SK-N-SH treated with all-trans-retinoic acid at 6 μM for 48 hours (cell line): Measurements from ENCODE around the gene ANK2.

Experiments used
- ATAC-seq: fragments of 200-7000 bp; cut with Tn5 transposase; 3 replicates; pipeline ENCODE4 v1.9.1; 2020; ENCODE audit warnings: mild to moderate bottlenecking, moderate library complexity
- ARNTL ChIP-seq: fragments of 450-650 bp; formaldehyde crosslinking; IDR thresholded peaks from 2 replicates; pipeline ENCODE4 v1.5.0; 2020; ENCODE audit warnings: low read depth, mild to moderate bottlenecking, moderate library complexity, borderline replicate concordance
- BACH2 ChIP-seq: fragments of 250-450 bp; sonication (Bioruptor Pico); IDR thresholded peaks from 2 replicates; pipeline ENCODE4 v1.9.0; 2021; ENCODE audit warnings: mild to moderate bottlenecking, borderline replicate concordance
- CSDC2 ChIP-seq: fragments of 250-450 bp; sonication (Bioruptor Pico); IDR thresholded peaks from 2 replicates; pipeline ENCODE4 v1.5.0; 2020; ENCODE audit warnings: mild to moderate bottlenecking, moderate library complexity
- ESRRG ChIP-seq: fragments of 250-450 bp; sonication (Bioruptor Pico); IDR thresholded peaks from 2 replicates; pipeline ENCODE4 v1.6.1; 2021; ENCODE audit warnings: mild to moderate bottlenecking
- GLIS3 ChIP-seq: fragments of 250-450 bp; sonication (Bioruptor Pico); IDR thresholded peaks from 2 replicates; pipeline ENCODE4 v1.5.0; 2020; ENCODE audit warnings: mild to moderate bottlenecking, moderate library complexity
- ISL1 ChIP-seq: fragments of 250-450 bp; sonication (Bioruptor Pico); IDR thresholded peaks from 2 replicates; pipeline ENCODE4 v2.1.2; 2022; ENCODE audit warnings: mild to moderate bottlenecking, moderate library complexity
- OSR1 ChIP-seq: fragments of 250-450 bp; sonication (Bioruptor Pico); IDR thresholded peaks from 2 replicates; pipeline ENCODE4 v1.8.0; 2022; ENCODE audit warnings: moderate library complexity, mild to moderate bottlenecking, inconsistent platforms
- PATZ1 ChIP-seq: fragments of 250-450 bp; sonication (Bioruptor Pico); IDR thresholded peaks from 2 replicates; pipeline ENCODE4 v1.8.0; 2020; ENCODE audit warnings: mild to moderate bottlenecking, moderate library complexity, borderline replicate concordance
- PPARA ChIP-seq: fragments of 250-450 bp; sonication (Bioruptor Pico); IDR thresholded peaks from 2 replicates; pipeline ENCODE4 v1.5.0; 2020; ENCODE audit warnings: mild to moderate bottlenecking, borderline replicate concordance
- RARB ChIP-seq: fragments of 250-450 bp; sonication (Bioruptor Pico); IDR thresholded peaks from 2 replicates; pipeline ENCODE4 v1.8.0; 2021; ENCODE audit warnings: mild to moderate bottlenecking, moderate library complexity
- SNAI2 ChIP-seq: fragments of 250-450 bp; sonication (Bioruptor Pico); IDR thresholded peaks from 2 replicates; pipeline ENCODE4 v1.5.0; 2020; ENCODE audit warnings: mild to moderate bottlenecking, moderate library complexity
- TCF4 ChIP-seq: fragments of 250-450 bp; sonication (Bioruptor Pico); IDR thresholded peaks from 2 replicates; pipeline ENCODE4 v1.8.0; 2021; ENCODE audit warnings: mild to moderate bottlenecking, moderate library complexity, borderline replicate concordance
- TOX ChIP-seq: fragments of 250-450 bp; sonication (Bioruptor Pico); IDR thresholded peaks from 2 replicates; pipeline ENCODE4 v1.8.0; 2021; ENCODE audit warnings: mild to moderate bottlenecking, moderate library complexity, borderline replicate concordance
- ZC3H10 ChIP-seq: fragments of 250-450 bp; sonication (Bioruptor Pico); IDR thresholded peaks from 2 replicates; pipeline ENCODE4 v1.5.1; 2021; ENCODE audit warnings: mild to moderate bottlenecking, moderate library complexity
- ZFP3 ChIP-seq: fragments of 250-450 bp; sonication (Bioruptor Pico); IDR thresholded peaks from 2 replicates; pipeline ENCODE4 v1.5.0; 2020; ENCODE audit warnings: mild to moderate bottlenecking, moderate library complexity
- ZFP30 ChIP-seq: fragments of 450-650 bp; formaldehyde crosslinking; IDR thresholded peaks from 2 replicates; pipeline ENCODE4 v1.5.0; 2022; ENCODE audit warnings: mild to moderate bottlenecking, moderate library complexity
- ZNF565 ChIP-seq: fragments of 450-650 bp; formaldehyde crosslinking; conservative IDR thresholded peaks from 2 replicates; pipeline ENCODE4 v1.5.0; 2020; ENCODE audit warnings: low read depth, mild to moderate bottlenecking, moderate library complexity
- ZNF70 ChIP-seq: fragments of 450-650 bp; formaldehyde crosslinking; IDR thresholded peaks from 2 replicates; pipeline ENCODE4 v1.5.0; 2020; ENCODE audit warnings: mild to moderate bottlenecking, moderate library complexity
- ZNF8 ChIP-seq: fragments of 450-650 bp; formaldehyde crosslinking; IDR thresholded peaks from 2 replicates; pipeline ENCODE4 v1.5.0; 2020; ENCODE audit warnings: mild to moderate bottlenecking, moderate library complexity
- TF ChIP-seq, protein P1 (sequence below): fragments of 250-450 bp; sonication (Bioruptor Pico); IDR thresholded peaks from 2 replicates; pipeline ENCODE4 v1.8.0; 2021; ENCODE audit warnings: low read depth, mild to moderate bottlenecking, moderate library complexity, borderline replicate concordance
- TF ChIP-seq, protein P2 (sequence below): fragments of 250-450 bp; sonication (Bioruptor Pico); IDR thresholded peaks from 2 replicates; pipeline ENCODE4 v1.5.1; 2021; ENCODE audit warnings: mild to moderate bottlenecking, moderate library complexity
- TF ChIP-seq, protein P3 (sequence below): fragments of 250-450 bp; sonication (Bioruptor Pico); IDR thresholded peaks from 2 replicates; pipeline ENCODE4 v1.5.1; 2020; ENCODE audit warnings: low read depth, mild to moderate bottlenecking, moderate library complexity
- TF ChIP-seq, protein P4 (sequence below): fragments of 250-450 bp; sonication (Bioruptor Pico); IDR thresholded peaks from 2 replicates; pipeline ENCODE4 v1.5.0; 2020; ENCODE audit warnings: mild to moderate bottlenecking, moderate library complexity

ANK2 gene

DNA sequence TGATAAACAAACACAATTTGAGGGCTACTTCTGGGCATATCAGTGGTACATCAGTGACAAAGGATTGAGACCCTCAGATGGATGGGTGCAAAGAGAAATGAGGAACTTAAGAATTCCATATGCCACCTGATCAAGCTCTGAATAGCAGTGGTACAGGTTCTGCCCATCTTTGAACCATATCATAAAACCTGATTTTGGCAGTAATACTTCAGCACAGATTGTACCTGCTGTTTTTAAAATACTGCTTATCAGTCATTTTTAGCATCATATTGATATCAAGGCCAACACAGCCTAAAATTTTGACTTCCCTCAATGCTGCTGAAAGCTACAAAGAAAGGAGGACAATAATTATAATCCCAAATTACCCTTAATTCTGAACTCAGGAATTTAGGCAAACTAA is 41.5 kb downstream of the ANK2 start (continued):
- TF ChIP-seq, protein P1, sequence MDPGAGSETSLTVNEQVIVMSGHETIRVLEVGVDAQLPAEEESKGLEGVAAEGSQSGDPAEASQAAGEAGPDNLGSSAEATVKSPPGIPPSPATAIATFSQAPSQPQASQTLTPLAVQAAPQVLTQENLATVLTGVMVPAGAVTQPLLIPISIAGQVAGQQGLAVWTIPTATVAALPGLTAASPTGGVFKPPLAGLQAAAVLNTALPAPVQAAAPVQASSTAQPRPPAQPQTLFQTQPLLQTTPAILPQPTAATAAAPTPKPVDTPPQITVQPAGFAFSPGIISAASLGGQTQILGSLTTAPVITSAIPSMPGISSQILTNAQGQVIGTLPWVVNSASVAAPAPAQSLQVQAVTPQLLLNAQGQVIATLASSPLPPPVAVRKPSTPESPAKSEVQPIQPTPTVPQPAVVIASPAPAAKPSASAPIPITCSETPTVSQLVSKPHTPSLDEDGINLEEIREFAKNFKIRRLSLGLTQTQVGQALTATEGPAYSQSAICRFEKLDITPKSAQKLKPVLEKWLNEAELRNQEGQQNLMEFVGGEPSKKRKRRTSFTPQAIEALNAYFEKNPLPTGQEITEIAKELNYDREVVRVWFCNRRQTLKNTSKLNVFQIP (CRISPR knock-in tag): no peak
- no peak for TF ChIP-seq PPARA
- TF ChIP-seq ZNF70 (CRISPR knock-in tag): no peak
- TF ChIP-seq TOX (CRISPR knock-in tag): no peak
- TF ChIP-seq ZFP3 (CRISPR knock-in tag): no peak
- TF ChIP-seq, protein P2, sequence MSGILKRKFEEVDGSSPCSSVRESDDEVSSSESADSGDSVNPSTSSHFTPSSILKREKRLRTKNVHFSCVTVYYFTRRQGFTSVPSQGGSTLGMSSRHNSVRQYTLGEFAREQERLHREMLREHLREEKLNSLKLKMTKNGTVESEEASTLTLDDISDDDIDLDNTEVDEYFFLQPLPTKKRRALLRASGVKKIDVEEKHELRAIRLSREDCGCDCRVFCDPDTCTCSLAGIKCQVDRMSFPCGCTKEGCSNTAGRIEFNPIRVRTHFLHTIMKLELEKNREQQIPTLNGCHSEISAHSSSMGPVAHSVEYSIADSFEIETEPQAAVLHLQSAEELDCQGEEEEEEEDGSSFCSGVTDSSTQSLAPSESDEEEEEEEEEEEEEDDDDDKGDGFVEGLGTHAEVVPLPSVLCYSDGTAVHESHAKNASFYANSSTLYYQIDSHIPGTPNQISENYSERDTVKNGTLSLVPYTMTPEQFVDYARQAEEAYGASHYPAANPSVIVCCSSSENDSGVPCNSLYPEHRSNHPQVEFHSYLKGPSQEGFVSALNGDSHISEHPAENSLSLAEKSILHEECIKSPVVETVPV (CRISPR knock-in tag): no peak
- TF ChIP-seq OSR1 (CRISPR knock-in tag): no peak
- no peak for TF ChIP-seq ISL1 (CRISPR knock-in tag)
- TF ChIP-seq BACH2 (CRISPR knock-in tag): no peak

- TF ChIP-seq PPARA: no peak
- TF ChIP-seq ESRRG (CRISPR knock-in tag): 0 out of 2 replicates have a peak, but pooled peaks have one; percentile 12
- no peak for TF ChIP-seq ZNF70 (CRISPR knock-in tag)
- no peak for TF ChIP-seq ZFP30 (CRISPR knock-in tag)
- TF ChIP-seq ISL1 (CRISPR knock-in tag): 0 out of 2 replicates have a peak, but pooled peaks have one; percentile 4
- TF ChIP-seq, protein P1 (CRISPR knock-in tag): no peak
- TF ChIP-seq BACH2 (CRISPR knock-in tag): no peak
- TF ChIP-seq, protein P3, sequence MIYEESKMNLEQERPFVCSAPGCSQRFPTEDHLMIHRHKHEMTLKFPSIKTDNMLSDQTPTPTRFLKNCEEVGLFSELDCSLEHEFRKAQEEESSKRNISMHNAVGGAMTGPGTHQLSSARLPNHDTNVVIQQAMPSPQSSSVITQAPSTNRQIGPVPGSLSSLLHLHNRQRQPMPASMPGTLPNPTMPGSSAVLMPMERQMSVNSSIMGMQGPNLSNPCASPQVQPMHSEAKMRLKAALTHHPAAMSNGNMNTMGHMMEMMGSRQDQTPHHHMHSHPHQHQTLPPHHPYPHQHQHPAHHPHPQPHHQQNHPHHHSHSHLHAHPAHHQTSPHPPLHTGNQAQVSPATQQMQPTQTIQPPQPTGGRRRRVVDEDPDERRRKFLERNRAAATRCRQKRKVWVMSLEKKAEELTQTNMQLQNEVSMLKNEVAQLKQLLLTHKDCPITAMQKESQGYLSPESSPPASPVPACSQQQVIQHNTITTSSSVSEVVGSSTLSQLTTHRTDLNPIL: no peak
- TF ChIP-seq TCF4 (CRISPR knock-in tag): no peak
- TF ChIP-seq PATZ1 (CRISPR knock-in tag): no peak
- TF ChIP-seq CSDC2 (CRISPR knock-in tag): no peak
- TF ChIP-seq, protein P2 (CRISPR knock-in tag): no peak
- TF ChIP-seq ZFP3 (CRISPR knock-in tag): no peak
- TF ChIP-seq ZNF565 (CRISPR knock-in tag): no peak
- TF ChIP-seq OSR1 (CRISPR knock-in tag): no peak
- no peak for TF ChIP-seq SNAI2 (CRISPR knock-in tag)
- peak; percentile 26; the same call in 1 of the 2 replicates for TF ChIP-seq ARNTL
- no peak for TF ChIP-seq TOX (CRISPR knock-in tag)
- peak; percentile 19; the same call in 1 of the 2 replicates for TF ChIP-seq ZNF8 (CRISPR knock-in tag)
- TF ChIP-seq GLIS3: no peak
- TF ChIP-seq, protein P4, sequence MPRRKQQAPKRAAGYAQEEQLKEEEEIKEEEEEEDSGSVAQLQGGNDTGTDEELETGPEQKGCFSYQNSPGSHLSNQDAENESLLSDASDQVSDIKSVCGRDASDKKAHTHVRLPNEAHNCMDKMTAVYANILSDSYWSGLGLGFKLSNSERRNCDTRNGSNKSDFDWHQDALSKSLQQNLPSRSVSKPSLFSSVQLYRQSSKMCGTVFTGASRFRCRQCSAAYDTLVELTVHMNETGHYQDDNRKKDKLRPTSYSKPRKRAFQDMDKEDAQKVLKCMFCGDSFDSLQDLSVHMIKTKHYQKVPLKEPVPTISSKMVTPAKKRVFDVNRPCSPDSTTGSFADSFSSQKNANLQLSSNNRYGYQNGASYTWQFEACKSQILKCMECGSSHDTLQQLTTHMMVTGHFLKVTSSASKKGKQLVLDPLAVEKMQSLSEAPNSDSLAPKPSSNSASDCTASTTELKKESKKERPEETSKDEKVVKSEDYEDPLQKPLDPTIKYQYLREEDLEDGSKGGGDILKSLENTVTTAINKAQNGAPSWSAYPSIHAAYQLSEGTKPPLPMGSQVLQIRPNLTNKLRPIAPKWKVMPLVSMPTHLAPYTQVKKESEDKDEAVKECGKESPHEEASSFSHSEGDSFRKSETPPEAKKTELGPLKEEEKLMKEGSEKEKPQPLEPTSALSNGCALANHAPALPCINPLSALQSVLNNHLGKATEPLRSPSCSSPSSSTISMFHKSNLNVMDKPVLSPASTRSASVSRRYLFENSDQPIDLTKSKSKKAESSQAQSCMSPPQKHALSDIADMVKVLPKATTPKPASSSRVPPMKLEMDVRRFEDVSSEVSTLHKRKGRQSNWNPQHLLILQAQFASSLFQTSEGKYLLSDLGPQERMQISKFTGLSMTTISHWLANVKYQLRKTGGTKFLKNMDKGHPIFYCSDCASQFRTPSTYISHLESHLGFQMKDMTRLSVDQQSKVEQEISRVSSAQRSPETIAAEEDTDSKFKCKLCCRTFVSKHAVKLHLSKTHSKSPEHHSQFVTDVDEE (CRISPR knock-in tag): no peak
- no peak for TF ChIP-seq ZC3H10 (CRISPR knock-in tag)
- TF ChIP-seq RARB (CRISPR knock-in tag): no peak
- TF ChIP-seq, all 23 proteins: peak for 4
- ATAC-seq: no peak
These were observed 44.9 kb downstream of the ANK2 start for GRCh38 chr4:113094331-113094730.
